HG03095 (cell line): ENCODE measurements around the gene TTC8.
A peak's percentile ranks its signal among the peaks of the same experiment; 100 is the strongest.
"Not testable (repeated sequence)": the region's sequence is repeated elsewhere in the genome, so short reads cannot be mapped to it uniquely, and the experiment has no call there.

Experiments used
- ATAC-seq: cut with Tn5 transposase; IDR thresholded peaks from one replicate; pipeline ENCODE4 v1.9.1; 2021; ENCODE audit warnings: moderate library complexity; ENCODE audit not compliant: unreplicated experiment

TTC8 gene

DNA sequence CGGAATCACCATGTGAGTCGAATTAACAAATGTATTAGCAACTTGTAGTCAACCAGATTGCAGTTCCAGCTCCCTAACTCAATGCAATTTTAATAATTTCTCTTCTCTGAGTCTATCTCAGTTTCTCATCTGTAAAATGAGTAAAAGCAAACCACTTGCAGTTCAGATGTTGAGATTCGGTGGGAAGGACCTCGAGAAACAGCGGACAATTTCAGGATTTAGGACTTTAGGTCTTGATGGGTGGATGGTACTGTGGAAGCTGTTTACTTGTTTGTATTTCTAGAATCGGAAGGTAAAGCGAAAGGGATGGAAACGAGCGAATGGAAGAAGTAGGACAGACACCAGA, 510 bp upstream of the TTC8 start:
- peak; percentile 1 for ATAC-seq

DNA sequence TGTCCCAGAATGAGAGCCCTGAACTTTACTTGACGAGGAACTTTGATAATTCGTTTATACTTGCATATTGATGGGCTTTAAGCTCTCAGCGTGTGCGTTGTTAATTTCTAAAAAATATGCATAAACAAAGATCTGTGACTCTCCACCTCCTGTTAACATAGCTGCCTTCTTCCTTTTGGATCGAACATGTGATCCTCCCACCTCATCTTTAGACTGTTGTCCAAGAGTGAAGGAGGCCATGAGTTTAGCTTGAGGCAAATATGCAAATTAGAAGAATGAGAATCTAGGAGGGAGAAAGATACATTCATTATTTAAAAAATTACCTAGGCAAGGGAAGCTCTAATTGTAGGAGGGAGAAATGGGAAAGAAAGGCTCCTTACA, 617 bp downstream of the TTC8 start:
- ATAC-seq: no peak

DNA sequence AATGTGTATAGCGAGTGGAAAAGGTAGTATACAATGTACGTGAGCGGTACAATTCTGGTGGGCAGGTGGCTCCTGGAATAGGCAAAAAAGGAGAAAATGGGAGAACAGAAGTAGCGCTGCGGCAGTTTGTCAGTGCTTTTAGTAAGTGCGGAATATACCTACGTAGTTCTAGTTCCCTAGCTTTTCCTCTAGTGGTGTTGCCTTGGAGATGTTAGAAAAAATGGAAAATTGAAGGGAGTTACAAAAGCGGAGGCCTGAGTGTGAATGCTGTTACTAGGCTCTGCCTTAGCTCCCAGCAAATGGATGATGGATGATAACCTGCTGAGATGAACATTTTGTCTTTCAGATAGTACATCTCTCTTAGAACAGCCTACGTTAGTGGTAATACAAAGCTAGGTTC, 1.1 kb downstream of the TTC8 start:
- no peak for ATAC-seq

DNA sequence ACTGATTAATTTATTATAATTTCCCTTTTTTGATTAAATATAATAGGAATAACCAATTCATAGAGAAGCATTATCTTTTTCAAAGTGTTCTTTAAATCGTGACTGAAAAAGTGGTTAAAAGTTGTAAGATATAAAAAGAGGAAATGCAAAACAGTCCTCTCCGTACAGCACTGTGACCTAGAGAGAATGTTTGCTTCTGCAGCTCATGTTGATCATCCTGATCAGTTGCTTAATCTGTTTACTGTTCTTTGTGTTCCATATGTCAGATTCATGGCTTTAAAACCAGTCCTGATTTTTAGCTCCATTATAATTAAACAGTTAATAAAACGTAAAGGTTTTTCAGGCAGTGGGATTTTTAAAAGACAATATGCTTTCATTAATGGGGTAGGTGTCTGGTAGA, 4.7 kb downstream of the TTC8 start:
- no peak for ATAC-seq

GRCh38 chr14:88829685-88830302, 5.3 kb downstream of the TTC8 start:
- no peak for ATAC-seq

DNA sequence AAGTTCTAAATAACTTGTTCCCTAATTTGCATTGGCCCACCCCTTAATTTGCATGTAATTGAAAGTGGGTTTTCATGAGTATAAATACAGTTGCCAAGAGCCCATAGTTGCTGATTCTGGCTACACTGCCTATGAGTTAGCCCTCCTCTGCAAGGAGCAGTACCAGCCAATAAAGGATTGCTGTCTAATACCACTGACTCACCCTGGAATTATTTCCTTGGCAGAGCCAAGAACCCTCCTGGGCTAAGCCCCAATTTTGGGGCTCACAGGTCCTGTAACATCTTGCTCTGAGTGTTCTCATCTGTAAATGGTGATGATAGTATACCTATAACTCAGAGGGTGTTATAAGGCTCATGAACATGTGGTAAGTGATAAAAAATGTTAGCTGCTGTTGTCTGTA, 6.8 kb downstream of the TTC8 start:
- ATAC-seq: no peak

GRCh38 chr14:88834883-88835431, 10.5 kb downstream of the TTC8 start:
- no peak for ATAC-seq

DNA sequence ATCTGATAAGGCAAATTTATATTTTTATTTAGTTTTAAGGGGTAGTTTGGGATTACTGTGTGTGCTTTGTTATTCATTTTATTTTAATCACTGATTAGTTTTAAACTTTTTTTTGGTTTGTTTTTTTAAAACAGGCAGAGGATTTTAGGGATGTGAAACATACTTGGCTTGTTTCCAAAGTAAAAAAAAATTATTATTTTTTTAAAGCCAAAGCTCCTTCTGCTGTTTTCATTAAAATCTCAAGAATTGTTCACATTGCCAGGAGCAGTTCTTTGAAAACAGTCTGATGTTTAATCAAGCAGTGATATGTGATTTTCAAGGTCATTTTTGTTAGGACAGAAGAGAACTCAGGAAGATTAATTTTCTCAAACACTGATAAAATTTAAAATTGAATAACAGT, 11.2 kb downstream of the TTC8 start:
- no peak for ATAC-seq

DNA sequence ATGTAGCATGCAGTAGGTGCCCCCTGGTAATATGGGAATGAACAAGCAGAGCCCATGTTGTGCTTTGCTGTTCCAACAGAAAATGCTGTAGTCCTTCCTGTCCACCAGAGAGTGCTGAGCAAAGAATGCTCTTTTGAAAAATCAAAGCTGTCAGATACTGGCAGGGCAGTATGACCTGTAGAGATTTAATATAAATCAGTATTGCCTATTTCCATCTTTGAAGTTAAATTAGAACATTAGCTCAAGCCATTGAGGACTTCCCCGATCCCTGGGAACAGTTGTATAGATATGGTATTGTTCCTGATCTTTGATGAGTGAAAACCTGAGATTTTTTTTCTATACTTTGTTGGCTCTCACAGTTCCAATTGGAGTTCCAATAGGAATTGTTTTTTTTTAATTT, 13.0 kb downstream of the TTC8 start:
- no peak for ATAC-seq

GRCh38 chr14:88838015-88838414, 13.6 kb downstream of the TTC8 start:
- ATAC-seq: no peak

DNA sequence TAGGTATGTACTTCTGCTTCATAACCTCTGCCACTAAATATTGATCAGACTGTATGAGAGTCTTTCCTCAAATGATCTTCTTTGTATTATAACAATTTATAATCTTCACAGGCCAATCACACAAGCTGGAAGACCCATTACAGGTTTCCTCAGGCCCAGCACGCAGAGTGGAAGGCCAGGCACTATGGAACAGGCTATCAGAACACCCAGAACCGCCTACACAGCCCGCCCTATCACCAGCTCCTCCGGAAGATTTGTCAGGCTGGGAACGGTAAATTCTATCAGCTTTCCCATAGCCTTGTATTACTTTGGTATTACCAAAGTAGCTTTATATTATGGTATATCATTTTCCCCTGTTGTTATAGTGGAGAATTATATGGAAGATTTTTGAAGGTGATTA, 16.5 kb downstream of the TTC8 start:
- no peak for ATAC-seq

DNA sequence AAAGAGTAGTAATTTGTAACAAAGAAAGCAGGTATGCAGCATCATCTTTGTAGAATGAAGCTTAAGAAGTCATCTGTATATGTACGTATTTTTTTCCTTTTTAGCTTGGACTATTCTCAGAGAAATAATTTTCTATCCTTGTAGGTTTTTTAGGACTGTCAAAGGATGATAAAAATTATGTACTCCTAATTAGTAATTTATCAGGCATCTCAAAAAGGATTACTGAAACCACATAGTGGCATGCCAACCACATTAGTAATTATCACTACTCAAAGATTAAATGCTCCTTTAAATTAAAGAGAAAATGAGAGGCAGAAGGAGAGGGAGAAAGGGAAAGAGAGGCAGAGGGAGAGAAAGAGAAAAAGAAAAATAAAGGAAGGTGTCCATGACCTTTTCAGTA, 17.3 kb downstream of the TTC8 start:
- ATAC-seq: no peak

- ATAC-seq: no peak
These were observed 18.0 kb downstream of the TTC8 start for GRCh38 chr14:88842414-88842813.

GRCh38 chr14:88844980-88845491, 20.6 kb downstream of the TTC8 start:
- ATAC-seq: no peak

DNA sequence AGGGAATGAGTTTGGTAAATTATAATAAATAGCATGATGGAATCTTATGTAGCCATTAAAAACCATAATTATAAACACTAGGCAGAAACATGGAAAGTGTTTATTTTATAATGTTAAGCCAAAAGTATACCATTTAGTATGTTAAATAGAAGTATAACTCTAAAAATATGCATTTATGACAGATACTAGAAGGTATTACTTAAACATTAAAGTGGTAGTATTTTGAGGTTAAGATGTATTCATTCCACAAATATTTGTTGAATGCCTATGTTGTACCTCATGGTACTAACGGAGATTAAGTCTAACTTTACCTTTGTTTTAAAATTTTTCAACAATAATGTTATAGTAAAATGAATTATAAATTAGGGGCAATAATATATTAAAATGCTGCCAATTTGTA, 24.1 kb downstream of the TTC8 start:
- ATAC-seq: no peak

- ATAC-seq: no peak
These were observed 25.3 kb downstream of the TTC8 start for GRCh38 chr14:88849716-88850115.

DNA sequence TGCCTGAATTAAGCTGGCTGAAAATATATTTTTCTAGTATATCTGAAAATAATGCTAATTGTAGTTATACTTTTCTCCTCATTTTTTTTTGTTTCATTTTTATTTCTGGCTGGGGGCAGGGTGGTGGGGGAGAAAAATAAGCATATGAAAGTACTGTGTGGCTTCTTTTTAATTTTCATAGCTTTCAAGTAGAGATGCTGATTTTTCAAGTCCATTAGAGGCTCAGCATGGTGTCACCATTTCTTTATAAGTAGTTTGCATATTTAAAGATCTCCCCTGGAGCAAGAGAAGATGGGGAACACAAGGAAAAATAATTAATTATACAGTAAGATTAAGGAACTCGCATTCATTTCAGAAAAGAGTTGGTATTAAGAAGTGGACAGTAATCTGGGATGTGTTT, 27.1 kb downstream of the TTC8 start:
- no peak for ATAC-seq

DNA sequence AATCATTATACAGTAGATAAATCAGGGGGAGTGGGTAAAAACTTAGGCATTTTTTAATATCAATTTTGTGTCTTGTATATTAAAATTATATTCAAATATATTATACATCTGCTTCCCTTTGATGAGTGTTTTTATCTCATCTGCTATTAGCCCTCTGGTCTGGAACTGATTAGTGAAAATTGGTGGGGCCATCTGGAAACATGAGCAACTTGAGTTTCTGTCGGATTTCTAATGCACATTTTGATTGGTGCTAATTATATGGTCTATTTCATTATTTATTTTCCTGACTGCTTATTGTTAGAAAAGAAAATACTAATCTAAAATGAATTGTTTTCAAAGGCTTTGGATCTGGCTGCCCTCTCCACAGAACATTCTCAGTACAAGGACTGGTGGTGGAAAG, 28.2 kb downstream of the TTC8 start:
- no peak for ATAC-seq

DNA sequence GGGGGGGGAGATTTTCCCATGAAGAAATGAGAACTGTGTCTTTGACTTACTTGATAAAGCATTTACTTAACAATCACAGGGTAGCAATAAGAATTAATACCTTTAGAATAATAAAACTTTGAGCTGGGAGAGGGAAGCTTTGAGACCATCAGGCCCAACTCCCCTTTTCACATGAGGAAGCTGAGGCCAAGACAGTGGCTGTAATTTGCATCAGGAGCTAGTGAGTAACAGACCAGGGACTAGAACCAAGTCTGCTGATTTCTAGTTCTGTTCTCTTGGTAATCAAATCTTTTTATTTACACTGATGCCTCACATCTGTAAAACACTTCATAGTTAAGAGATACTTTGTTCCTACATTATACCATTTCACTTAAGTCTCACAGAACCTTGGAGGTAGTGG, 28.7 kb downstream of the TTC8 start:
- no peak for ATAC-seq

DNA sequence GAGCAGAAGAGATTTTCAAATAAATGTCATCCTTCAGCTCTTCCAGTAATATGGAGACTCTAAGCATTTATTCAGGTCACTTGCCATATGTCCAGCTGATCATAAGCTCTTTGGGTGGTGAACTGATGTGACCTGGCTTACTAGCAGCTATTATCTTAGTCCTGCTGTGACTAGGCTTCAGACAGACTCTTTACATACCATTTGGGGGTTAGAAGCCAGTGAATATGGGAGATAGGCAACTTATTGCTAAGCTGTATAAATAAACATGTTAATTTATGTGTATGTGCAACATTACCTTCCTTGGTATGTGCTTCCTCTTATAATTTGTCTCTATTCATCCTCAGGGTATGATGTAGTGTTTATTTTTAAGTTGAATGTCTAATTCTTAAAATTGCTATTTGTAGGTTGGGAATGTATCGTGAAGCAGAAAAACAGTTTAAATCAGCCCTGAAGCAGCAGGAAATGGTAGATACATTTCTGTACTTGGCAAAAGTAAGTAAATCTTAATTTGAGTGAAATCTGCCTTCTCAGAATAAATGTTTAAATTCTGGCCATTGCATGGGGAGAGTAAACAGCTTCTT, 32.4 kb downstream of the TTC8 start:
- no peak for ATAC-seq

DNA sequence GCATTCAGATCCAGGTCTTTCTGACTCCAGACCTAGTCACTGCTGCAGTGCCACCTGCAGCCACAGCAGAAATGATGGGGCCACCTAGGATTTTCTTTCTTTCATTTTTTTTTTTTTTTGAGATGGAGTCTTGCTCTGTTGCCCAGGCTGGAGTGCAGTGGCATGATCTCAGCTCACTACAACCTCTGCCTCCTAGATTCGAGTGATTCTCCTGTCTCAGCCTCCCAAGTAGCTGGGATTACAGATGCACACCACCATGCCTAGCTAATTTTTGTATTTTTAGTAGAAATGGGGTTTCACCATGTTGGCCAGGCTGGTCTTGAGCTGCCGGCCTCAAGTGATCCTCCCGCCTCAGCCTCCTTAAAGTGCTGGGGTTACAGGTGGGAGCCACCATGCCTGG, 33.4 kb downstream of the TTC8 start:
- ATAC-seq: not testable (repeated sequence)

DNA sequence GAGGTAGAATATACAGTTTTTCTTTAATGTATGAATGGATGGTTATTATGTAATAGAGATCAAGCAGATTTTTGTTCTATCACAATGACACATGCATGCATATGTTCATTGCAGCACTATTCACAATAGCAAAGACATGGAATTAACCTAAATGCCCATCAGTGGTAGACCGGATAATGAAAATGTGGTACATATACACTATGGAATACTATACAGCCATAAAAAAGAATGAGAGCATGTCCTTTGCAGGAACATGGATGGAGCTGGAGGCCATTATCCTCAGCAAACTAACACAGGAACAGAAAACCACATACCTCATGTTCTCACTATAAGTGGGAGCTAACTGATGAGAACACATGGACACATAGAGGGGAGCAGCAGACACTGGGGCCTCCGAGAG, 34.7 kb downstream of the TTC8 start:
- not testable (repeated sequence) for ATAC-seq

DNA sequence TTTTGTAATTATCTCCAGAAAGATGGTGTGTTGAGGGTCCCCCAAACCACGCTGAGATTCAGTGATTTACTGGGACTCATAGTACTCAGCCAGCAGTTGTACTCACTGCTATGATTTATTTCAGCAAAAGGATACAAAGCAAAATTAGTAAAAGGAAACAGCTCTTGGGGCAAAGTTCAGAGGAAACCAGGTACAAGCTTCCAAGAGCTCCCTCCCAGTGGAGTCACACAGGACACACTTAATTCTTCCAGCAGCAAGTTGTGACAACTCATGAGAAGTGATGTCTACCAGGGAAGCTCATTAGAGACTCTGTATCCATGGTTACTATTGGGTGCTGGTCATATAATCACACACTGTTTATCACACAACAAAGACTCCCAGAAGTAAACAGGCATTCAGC, 38.7 kb downstream of the TTC8 start:
- no peak for ATAC-seq
